Superior temporal gyrus (tissue), 1 donor: ENCODE data around the gene EPYC.

Experiments
- DNase-seq: peaks from one replicate; pipeline ENCODE4 v3.0.0-alpha.2; 2016; ENCODE audit errors: extremely low spot score

The EPYC gene

GRCh38 chr12:90954921-90955320 lies 49.9 kb downstream of the EPYC start, which contains the start of gene CCER1:
TSS of gene CCER1 (minus strand) at chr12:90955176. CDS start at chr12:90954742, 434 bp downstream.
- no peak for DNase-seq

- no peak for DNase-seq
Measured at GRCh38 chr12:90954428-90954827, 50.3 kb downstream of the EPYC start.

DNA sequence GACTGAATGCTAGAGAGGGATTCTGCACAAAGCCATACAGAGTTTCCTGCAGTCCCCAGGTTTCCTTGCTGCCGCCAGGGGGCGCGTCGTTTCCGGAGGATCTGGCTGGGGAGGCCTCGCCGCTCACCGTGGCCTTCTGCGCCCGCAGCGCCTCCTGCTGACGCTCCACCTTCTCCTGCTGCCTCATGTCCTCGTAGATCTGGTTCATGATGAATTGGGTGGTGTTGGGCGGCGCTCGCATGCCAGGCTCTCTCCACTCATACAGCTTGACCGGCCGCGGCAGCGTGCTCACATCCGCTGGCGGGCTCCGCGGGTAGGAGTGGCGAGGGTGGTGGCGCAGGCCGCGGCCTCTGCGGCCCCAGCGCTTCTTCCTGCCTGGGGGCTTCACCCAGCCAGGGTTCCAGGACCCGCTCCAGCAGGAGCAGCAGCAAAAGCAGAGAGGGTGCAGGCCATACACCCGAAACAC lies 50.8 kb downstream of the EPYC start:
- DNase-seq, result no peak

- DNase-seq, result no peak
Measured at GRCh38 chr12:90951432-90952105, 53.2 kb downstream of the EPYC start.

GRCh38 chr12:90947869-90948268 lies 56.9 kb downstream of the EPYC start:
- no peak for DNase-seq

DNA sequence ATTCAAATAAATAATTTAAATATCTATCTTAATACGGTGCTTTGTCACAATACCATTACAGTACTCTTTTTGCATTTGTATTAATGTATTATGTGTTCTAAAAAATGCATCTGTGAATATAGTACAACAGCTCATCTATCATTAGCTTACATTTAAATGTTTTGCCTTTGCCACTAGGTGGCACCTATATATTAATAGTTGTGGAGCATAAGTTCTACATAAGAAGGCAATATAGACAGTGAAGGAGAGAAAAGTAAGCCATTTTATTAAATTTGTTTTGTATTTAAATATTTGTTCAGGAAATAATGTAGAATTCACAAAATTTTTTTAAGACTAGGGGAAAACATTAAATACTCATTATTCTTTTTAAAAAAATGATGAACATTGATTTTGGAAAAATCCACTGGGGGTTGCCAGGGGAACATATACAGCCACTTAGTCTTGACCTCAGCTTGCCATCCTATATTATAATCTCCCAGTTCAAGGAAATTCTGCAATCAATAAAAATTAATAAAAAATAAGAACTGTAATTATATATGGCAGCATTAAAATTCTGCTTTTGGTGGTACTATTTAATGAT lies 59.6 kb downstream of the EPYC start:
- DNase-seq, result peak; percentile 62

DNA sequence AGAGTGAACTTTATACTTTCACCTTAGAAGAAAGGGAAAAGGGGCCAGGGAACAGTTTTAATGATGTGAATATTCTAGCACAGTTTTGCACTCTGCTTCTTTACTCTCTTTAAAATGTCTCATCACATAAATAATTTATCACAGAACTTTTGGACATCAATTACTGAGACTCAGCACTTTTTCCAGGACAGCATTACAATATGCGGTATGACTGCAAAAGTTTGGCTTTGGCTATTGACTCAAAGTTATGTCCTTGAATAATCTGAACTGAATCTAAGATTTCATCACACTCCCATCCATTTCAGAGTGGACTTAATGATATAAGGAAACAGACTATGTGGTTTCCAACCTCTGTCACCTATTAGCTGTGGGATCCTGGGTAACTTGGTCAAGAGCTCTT lies 61.5 kb downstream of the EPYC start:
- no peak for DNase-seq

DNA sequence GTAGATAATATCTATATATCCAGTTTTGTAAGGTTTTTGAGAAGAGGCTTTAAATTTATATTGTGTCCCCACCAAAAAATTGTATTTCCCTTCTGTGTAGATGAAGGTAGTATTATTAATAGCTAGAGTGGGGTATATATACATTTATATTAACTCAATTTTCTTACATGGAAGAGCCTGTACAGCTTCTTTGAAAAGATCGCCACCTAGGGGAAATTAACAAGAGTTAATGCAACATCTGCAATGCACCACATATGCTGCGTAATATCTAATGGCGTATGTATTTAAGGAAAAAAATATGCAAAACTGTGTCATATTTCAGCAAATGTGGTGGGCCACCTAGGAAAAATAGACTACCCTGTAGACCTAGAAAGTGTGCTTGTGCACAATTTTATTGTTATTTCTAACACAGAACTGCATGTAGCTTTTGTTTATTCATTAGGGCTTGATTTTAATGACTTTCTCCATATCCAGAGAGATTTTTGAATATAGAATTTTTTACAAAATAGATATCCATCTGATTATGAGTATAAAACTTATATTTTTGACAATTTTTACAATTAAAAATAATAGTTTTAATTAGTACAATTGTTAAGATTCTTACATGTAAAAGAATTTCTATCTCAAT lies 63.8 kb downstream of the EPYC start:
- peak; percentile 61 for DNase-seq

DNA sequence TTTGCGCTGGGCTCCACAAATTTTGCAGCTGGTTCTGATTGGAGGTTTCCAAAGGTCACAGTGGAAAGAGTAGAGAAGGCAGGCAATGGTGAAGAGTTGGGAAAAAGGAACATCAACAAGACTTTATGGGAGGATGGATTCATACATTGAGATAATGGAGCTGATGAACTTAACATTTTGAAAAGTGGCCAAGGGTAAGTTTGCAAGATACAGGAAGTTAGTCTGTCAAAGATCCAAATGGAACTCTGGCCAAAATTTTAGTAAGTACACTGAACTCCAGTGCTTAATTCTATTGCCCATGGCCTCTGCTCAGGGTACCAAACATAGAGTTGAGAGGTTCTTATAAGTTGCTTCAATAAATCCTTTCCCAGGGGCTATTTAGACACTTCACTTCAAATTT lies 65.4 kb downstream of the EPYC start:
- no peak for DNase-seq

GRCh38 chr12:90938451-90938850 lies 66.3 kb downstream of the EPYC start:
- DNase-seq, result no peak

GRCh38 chr12:90937651-90938050 lies 67.1 kb downstream of the EPYC start:
- no peak for DNase-seq

DNA sequence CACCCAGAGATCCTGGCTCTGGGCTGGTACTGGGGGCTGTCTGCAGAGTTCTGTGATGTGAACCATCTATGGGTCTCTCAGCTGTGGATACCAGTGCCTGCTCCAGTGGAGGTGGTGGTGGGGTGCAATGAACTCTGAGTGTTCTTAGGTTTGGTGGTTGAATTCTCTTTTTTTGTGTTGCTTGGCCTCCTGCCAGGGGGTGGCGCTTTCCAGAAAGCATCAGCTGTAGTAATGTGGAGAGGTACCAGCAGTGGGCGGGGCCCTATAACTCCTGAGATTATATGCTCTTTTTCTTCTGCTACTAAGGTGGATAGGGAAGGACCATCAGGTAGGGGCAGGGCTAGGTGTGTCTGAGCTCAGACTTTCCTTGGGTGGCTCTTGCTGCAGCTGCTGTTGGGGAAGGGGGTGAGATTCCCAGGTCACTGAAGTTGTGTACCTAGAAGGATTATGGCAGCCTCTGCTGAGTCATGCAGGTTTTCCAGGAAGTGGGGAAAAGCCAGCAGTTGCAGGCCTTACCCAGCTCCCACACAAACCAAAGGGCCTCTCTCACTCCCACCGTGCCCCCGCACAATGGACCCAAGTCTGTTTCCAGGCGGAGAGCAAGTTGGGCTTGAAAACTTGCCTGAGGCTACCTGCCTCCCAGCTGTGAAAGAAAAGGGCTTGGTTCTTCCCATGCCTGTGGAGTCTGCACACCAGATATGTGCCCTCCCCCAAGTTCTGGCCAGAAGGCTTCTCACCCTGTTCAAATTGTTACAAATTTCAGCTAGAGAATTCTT lies 68.4 kb downstream of the EPYC start:
- DNase-seq, result no peak

GRCh38 chr12:90925562-90925961 lies 79.2 kb downstream of the EPYC start:
- no peak for DNase-seq

GRCh38 chr12:90924406-90924805 lies 80.4 kb downstream of the EPYC start:
- DNase-seq, result no peak

DNA sequence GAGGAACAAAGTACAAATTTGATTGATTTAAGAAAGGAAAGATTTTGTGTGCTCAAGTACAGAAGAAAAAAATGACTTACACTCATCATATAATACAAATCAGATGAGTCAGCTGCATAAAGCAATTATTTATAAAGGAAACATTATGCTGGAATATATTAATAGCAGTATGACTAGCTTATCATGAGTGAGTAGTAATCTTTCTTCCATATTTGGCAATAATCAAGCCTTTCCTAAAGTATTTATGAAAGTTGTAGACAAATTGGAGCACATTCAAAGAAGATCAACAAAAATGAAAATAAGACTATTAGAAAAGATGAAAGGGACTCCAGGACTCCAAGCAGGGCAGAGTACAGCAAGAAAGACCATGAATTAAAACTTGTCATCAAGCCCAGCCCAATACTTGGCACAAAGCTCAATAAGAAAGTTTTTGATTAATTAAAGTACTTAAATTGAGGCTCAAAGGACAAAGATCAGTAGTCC lies 82.6 kb downstream of the EPYC start:
- no peak for DNase-seq

- no peak for DNase-seq
Measured at GRCh38 chr12:90921536-90921935, 83.2 kb downstream of the EPYC start.

- no peak for DNase-seq
Measured at GRCh38 chr12:90920222-90920621, 84.5 kb downstream of the EPYC start.

- no peak for DNase-seq
Measured at GRCh38 chr12:90917431-90917830, 87.3 kb downstream of the EPYC start.

GRCh38 chr12:90916516-90916915 lies 88.3 kb downstream of the EPYC start:
- DNase-seq, result no peak

DNA sequence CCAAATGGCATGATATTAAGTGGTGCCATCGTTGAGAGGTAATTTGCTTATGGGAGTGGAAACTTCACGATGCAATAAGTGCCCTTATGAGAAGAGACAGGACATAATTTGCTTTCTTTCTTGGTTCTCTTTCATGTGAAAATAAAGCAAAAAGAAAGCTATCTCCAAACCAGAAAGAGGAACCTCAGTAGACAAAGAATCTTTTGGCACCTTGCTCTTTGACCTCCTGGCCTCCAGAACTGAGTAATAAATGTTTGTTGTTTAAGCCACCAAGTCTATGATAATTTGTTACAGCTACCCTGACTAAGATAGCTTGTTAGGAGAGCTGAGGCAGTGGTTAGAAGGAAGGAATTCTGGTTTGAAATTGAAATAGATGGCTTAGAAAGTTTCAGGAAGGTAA lies 89.4 kb downstream of the EPYC start:
- DNase-seq, result no peak
